GM12892 (cell line): ENCODE data around the gene GM2A.

ENCODE experiments used
- POLR2A ChIP-seq: IDR thresholded peaks from 2 replicates; pipeline ENCODE4 v1.6.1; 2011; ENCODE audit warnings: low read depth, low read length, control low read depth
- POLR2AphosphoS5 ChIP-seq: IDR thresholded peaks from 2 replicates; pipeline ENCODE4 v1.6.1; 2011; ENCODE audit warnings: low read depth, low read length, control low read depth
- TAF1 ChIP-seq: IDR thresholded peaks from 2 replicates; pipeline ENCODE4 v1.6.1; 2011; ENCODE audit warnings: low read depth, mild to moderate bottlenecking, control low read depth, low read length, borderline replicate concordance

DNA sequence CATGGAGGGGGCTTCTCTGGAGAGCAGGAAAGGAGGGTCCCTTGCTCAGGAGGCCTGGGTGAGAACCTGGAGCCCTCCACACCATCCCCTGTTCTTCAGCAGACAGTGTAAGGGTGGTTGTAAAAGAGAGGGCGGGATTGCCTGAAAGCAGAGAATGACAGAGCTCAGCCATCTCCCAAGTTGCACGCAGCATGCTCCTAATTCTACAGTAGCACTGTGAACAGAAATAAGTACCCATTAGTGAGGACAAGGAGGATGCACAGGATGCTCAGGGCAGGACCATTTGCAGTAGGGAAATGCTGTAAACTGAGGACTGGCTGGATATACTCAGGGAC, 37.5 kb upstream of the GM2A start:
- TF ChIP-seq POLR2A, result no peak
- TF ChIP-seq POLR2AphosphoS5, result no peak
- no peak for TF ChIP-seq TAF1
